H9 (cell line): ENCODE data around the gene ZNF853. TPM values are rescaled to one million over a fixed set of nuclear protein-coding genes. Genes with fewer than 3 reads are reported as not detected.

Experiments
- DNase-seq: peaks from one replicate; pipeline ENCODE4 v3.0.0-alpha.2; 2017
- H2AFZ ChIP-seq: one replicate; pipeline ENCODE4 v1.6.1; 2013; ENCODE audit warnings: mild to moderate bottlenecking, low read length, control low read depth, moderate library complexity
- H2AK5ac ChIP-seq: 2 replicates; pipeline ENCODE4 v1.6.1; 2013; ENCODE audit warnings: low read length, control low read depth, mixed read lengths; ENCODE audit not compliant: insufficient read length
- H2BK120ac ChIP-seq: one replicate; pipeline ENCODE4 v1.6.1; 2013; ENCODE audit warnings: low read depth, mild to moderate bottlenecking, low read length, control low read depth, inconsistent platforms; ENCODE audit not compliant: poor library complexity, severe bottlenecking
- H2BK12ac ChIP-seq: 2 replicates; pipeline ENCODE4 v1.6.1; 2013; ENCODE audit warnings: low read length, control low read depth, mixed read lengths, low read depth; ENCODE audit not compliant: insufficient read length
- H2BK15ac ChIP-seq: 2 replicates; pipeline ENCODE4 v1.6.1; 2013; ENCODE audit warnings: low read depth, low read length, control low read depth
- H2BK20ac ChIP-seq: one replicate; pipeline ENCODE4 v1.6.1; 2013; ENCODE audit warnings: low read depth, mild to moderate bottlenecking, low read length, control low read depth, inconsistent platforms; ENCODE audit not compliant: poor library complexity, severe bottlenecking
- H2BK5ac ChIP-seq: 2 replicates; pipeline ENCODE4 v1.6.1; 2013; ENCODE audit warnings: low read length, control low read depth, mixed read lengths; ENCODE audit not compliant: insufficient read length
- H3K14ac ChIP-seq: 2 replicates; pipeline ENCODE4 v1.6.1; 2013; ENCODE audit warnings: low read length, control low read depth; ENCODE audit not compliant: insufficient read depth
- H3K18ac ChIP-seq: 2 replicates; pipeline ENCODE4 v1.6.1; 2013; ENCODE audit warnings: low read depth, mild to moderate bottlenecking, mixed read lengths, low read length, control low read depth; ENCODE audit not compliant: insufficient read length
- H3K23ac ChIP-seq: 2 replicates; pipeline ENCODE4 v1.6.1; 2013; ENCODE audit warnings: low read length, control low read depth, mixed read lengths, low read depth; ENCODE audit not compliant: insufficient read length
- H3K23me2 ChIP-seq: 2 replicates; pipeline ENCODE4 v1.6.1; 2013; ENCODE audit warnings: low read depth, mild to moderate bottlenecking, mixed read lengths, low read length, control low read depth; ENCODE audit not compliant: insufficient read length, poor library complexity, severe bottlenecking
- H3K27ac ChIP-seq: 2 replicates; pipeline ENCODE4 v1.5.1; 2013; ENCODE audit warnings: low read length, control low read depth, mixed read lengths, low read depth; ENCODE audit not compliant: insufficient read length
- H3K27me3 ChIP-seq: 2 replicates; pipeline ENCODE4 v1.6.1; 2013; ENCODE audit warnings: low read length, control low read depth, inconsistent platforms; ENCODE audit not compliant: insufficient read depth
- H3K4ac ChIP-seq: 2 replicates; pipeline ENCODE4 v1.6.1; 2013; ENCODE audit warnings: low read depth, mild to moderate bottlenecking, control low read depth, inconsistent platforms, low read length, moderate library complexity
- H3K4me1 ChIP-seq: 2 replicates; pipeline ENCODE4 v1.6.1; 2013; ENCODE audit warnings: low read length, control low read depth, inconsistent platforms; ENCODE audit not compliant: insufficient read depth
- H3K4me2 ChIP-seq: 2 replicates; pipeline ENCODE4 v1.6.1; 2013; ENCODE audit warnings: low read length, control low read depth, mixed read lengths; ENCODE audit not compliant: insufficient read length, insufficient read depth
- H3K56ac ChIP-seq: 2 replicates; pipeline ENCODE4 v1.6.1; 2013; ENCODE audit warnings: low read depth, mild to moderate bottlenecking, mixed read lengths, low read length, control low read depth; ENCODE audit not compliant: insufficient read length
- H3K79me1 ChIP-seq: 2 replicates; pipeline ENCODE4 v1.6.1; 2013; ENCODE audit warnings: low read depth, mild to moderate bottlenecking, moderate library complexity, low read length, control low read depth, inconsistent platforms; ENCODE audit not compliant: insufficient read depth, poor library complexity, severe bottlenecking
- H3K79me2 ChIP-seq: 2 replicates; pipeline ENCODE4 v1.6.1; 2013; ENCODE audit warnings: low read length, control low read depth, inconsistent platforms; ENCODE audit not compliant: insufficient read depth
- H3K9ac ChIP-seq: 2 replicates; pipeline ENCODE4 v1.6.1; 2013; ENCODE audit warnings: low read length, control low read depth, mixed read lengths; ENCODE audit not compliant: insufficient read length; ENCODE audit errors: extremely low read depth
- H3K9me3 ChIP-seq: one replicate; pipeline ENCODE4 v1.6.1; 2013; ENCODE audit warnings: low read depth, low read length, inconsistent platforms; ENCODE audit not compliant: control insufficient read depth
- H3T11ph ChIP-seq: one replicate; pipeline ENCODE4 v1.6.1; 2013; ENCODE audit warnings: mild to moderate bottlenecking, low read length, control low read depth, inconsistent platforms
- H4K20me1 ChIP-seq: one replicate; pipeline ENCODE4 v1.6.1; 2013; ENCODE audit not compliant: control insufficient read depth, insufficient read length, insufficient read depth
- H4K5ac ChIP-seq: 2 replicates; pipeline ENCODE4 v1.6.1; 2013; ENCODE audit warnings: low read depth, mild to moderate bottlenecking, mixed read lengths, low read length, control low read depth; ENCODE audit not compliant: insufficient read length
- H4K8ac ChIP-seq: replicated peaks from 2 replicates; pipeline ENCODE4 v1.6.1; 2013; ENCODE audit warnings: low read length, control low read depth, mixed read lengths, low read depth; ENCODE audit not compliant: insufficient read length
- H4K91ac ChIP-seq: 2 replicates; pipeline ENCODE4 v1.6.1; 2013; ENCODE audit warnings: low read depth, mild to moderate bottlenecking, moderate library complexity, mixed read lengths, low read length, control low read depth; ENCODE audit not compliant: insufficient read length
- H3K27ac Mint-ChIP-seq, 3 experiments: 2 replicates in 2 of 3; 3 replicates in 1 of 3; pipeline ENCODE4 v1.8.0; 2020 to 2021; ENCODE audit warnings: mixed read lengths in 3 of 3, mild to moderate bottlenecking in 1 of 3, moderate library complexity in 1 of 3
- H3K27me3 Mint-ChIP-seq: 2 replicates; pipeline ENCODE4 v1.8.0; 2021; ENCODE audit warnings: low read depth, mild to moderate bottlenecking, moderate library complexity, mixed read lengths
- H3K36me3 Mint-ChIP-seq, 3 experiments: 2 replicates in 2 of 3; 3 replicates in 1 of 3; pipeline ENCODE4 v1.8.0; 2020 to 2021; ENCODE audit warnings: low read depth in 3 of 3, mixed read lengths in 3 of 3; ENCODE audit not compliant: insufficient read depth in 1 of 3
- H3K4me1 Mint-ChIP-seq, 2 experiments: 2 replicates each; pipeline ENCODE4 v1.8.0; 2020; ENCODE audit warnings: mixed read lengths in 2 of 2
- H3K4me3 Mint-ChIP-seq, 2 experiments: 2 replicates in 1 of 2; 3 replicates in 1 of 2; pipeline ENCODE4 v1.8.0; 2020 to 2021; ENCODE audit warnings: mild to moderate bottlenecking in 2 of 2, mixed read lengths in 2 of 2, moderate library complexity in 1 of 2
- H3K9me3 Mint-ChIP-seq, 2 experiments: 2 replicates in 1 of 2; 3 replicates in 1 of 2; pipeline ENCODE4 v1.8.0; 2020; ENCODE audit warnings: mild to moderate bottlenecking in 2 of 2, mixed read lengths in 2 of 2, moderate library complexity in 1 of 2
- CTCF ChIP-seq: fragments of 200-600 bp; sonication (generic); conservative IDR thresholded peaks from 3 replicates; pipeline ENCODE4 v1.8.0; 2021; ENCODE audit warnings: antibody characterized with exemption, mild to moderate bottlenecking
- WGBS: extraction: QIAGEN DNeasy Blood & Tissue Kit; methylation state at CpG from one replicate; pipeline ENCODE4 v1.1.7; 2013; ENCODE audit warnings: missing lambda C conversion rate, low lambda C conversion rate, mixed read lengths; ENCODE audit not compliant: insufficient read length; ENCODE audit errors: extremely low coverage; 5-methylcytosine and 5-hydroxymethylcytosine counted together
- total RNA-seq: library from RNA; stranded (reverse); gene quantifications from 2 replicates; pipeline ENCODE4 v1.2.1, GENCODE V29; 2021

ZNF853 gene
- total RNA-seq, 1 experiment from 2014 or later = 9.6 TPM

GRCh38 chr7:6606866-6607583, 8.4 kb upstream of the ZNF853 start:
- no peaks in the 10 kb centered on the region for H3K27me3 Mint-ChIP-seq
- Histone ChIP-seq H3K18ac (no peak overlapping the region), H2BK120ac (no peak overlapping the region), H3K79me2 (no peaks in the 10 kb centered on the region), H3K14ac (no peak overlapping the region), H2BK15ac (no peak overlapping the region), H4K5ac (no peak overlapping the region), H4K20me1 (no peaks in the 10 kb centered on the region), H4K8ac (no peak overlapping the region), H3K4me2 (no peak overlapping the region), H2AK5ac (no peak overlapping the region), H3K79me1 (no peaks in the 10 kb centered on the region), H3T11ph (no peak overlapping the region), H4K91ac (no peak overlapping the region), H3K23ac (no peak overlapping the region), H3K27me3 (no peaks in the 10 kb centered on the region), H2BK12ac (no peak overlapping the region), H3K4me1 (no peaks in the 10 kb centered on the region), H3K56ac (no peak overlapping the region), H3K27ac (no peak overlapping the region), H2BK20ac (no peak overlapping the region), H2BK5ac (no peak overlapping the region), H3K4ac (no peak overlapping the region), H3K23me2 (no peaks in the 10 kb centered on the region), H3K9ac (no peak overlapping the region), H3K9me3 (no peaks in the 10 kb centered on the region), H2AFZ (no peak overlapping the region)
- no peaks in the 10 kb centered on the region for H3K9me3 Mint-ChIP-seq
- no peak overlapping the region for H3K4me3 Mint-ChIP-seq
- H3K36me3 Mint-ChIP-seq = peaks cover 6 to 51% (median 29%) of the 10 kb centered on the region in 3 experiments; a peak in 6 of 7 replicates
- no peak for DNase-seq
- TF ChIP-seq CTCF = no peak
- WGBS = no CpG with 5 or more reads among the region's 36 CpGs
- H3K27ac Mint-ChIP-seq = no peak overlapping the region; a peak in 1 of 7 replicates
- H3K4me1 Mint-ChIP-seq = no peaks in the 10 kb centered on the region
